ENCODE results near the gene NES.

The NES gene

DNA sequence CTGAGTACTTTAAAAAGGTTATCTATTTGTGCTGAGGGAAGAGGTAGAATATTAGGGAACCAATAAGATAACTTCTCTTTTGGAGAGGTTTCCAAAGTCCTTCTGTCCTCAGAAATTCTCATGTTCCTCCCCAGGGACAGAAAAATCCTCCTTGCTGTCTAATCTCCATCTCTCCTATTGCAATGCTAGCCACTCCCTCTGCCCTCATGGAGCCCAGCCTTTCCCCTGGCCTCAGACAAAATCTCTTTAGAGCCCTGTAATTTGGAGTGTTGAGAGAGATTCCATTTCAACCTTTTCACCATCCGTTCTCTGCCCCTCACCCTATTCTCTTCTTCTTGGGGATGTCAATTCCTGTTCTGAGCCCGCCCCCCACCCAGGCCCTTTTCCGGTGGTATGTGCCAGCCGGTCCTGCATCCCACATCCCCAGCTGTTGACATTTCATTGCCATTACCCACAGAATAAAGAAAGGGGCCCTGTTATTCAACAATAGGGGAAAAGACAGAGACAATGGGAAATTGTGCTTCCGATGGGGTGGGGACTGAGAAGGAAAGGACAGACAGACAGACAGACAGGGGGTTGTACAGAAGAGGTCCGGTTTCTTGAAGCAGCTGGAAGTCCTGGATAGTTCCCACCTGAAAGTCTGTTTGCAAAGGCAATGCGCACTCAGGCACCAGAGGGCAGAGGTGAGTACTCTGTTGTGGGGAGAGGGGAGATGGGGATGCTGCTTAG is 58.2 kb downstream of the NES start, which contains the start of gene HAPLN2:
HAPLN2 (plus strand) TSS at position 563 of the 729 bp plus-strand sequence. CDS start 4,076 bp downstream, outside the sequence.
- FAIRE-seq, result no peak
- no peak for TF ChIP-seq POLR2A (IDR thresholded peaks at IDR 0.05; ENCODE audit: low read depth, low read length)
- TF ChIP-seq POU2F2 (IDR thresholded peaks at IDR 0.05; ENCODE audit: low read depth, low read length), result no peak
- TF ChIP-seq POLR2AphosphoS5 (IDR thresholded peaks at IDR 0.05; ENCODE audit: low read depth, low read length), result no peak
- no peak for TF ChIP-seq SPI1 (IDR thresholded peaks at IDR 0.05; ENCODE audit: low read depth, low read length)
- TF ChIP-seq PAX5 (IDR thresholded peaks at IDR 0.05; ENCODE audit: insufficient read depth, low read length, severe bottlenecking), result no peak
- TF ChIP-seq TAF1 (IDR thresholded peaks at IDR 0.05; ENCODE audit: low read depth, low read length), result no peak
- DNase-seq (ENCODE audit: insufficient read length, low spot score), result no peak

Data from GM12891 (cell line).